SK-N-SH (cell line): Measurements from ENCODE around the gene BMP7. TPM values are rescaled to one million over a fixed set of nuclear protein-coding genes. Genes with fewer than 3 reads are reported as not detected.

Source experiments
- CTCF ChIA-PET: fragments of 300-600, 350-600 bp; formaldehyde crosslinking; extraction: SDS; loops from one replicate; lab custom pipeline; 2021; lab: Yijun Ruan, JAX
- POLR2A ChIA-PET: fragments of 350-600 bp; sonication (Branson Sonifier 250); formaldehyde crosslinking; extraction: SDS; loops from one replicate; lab custom pipeline; 2020; ENCODE audit warnings: antibody characterized with exemption, inconsistent platforms; lab: Yijun Ruan, JAX
- DNase-seq: peaks from one replicate; pipeline ENCODE4 v3.0.0; 2012
- H2AFZ ChIP-seq: fragments of 200-600 bp; sonication (generic); 2 replicates; pipeline ENCODE4 v1.8.1; 2016; ENCODE audit warnings: antibody characterized with exemption, mild to moderate bottlenecking, low read depth
- H3F3A ChIP-seq: fragments of 200-600 bp; sonication (generic); replicated peaks from 2 replicates; pipeline ENCODE3; 2016; ENCODE audit warnings: antibody characterized with exemption, mild to moderate bottlenecking; ENCODE audit not compliant: insufficient read depth
- H3K27ac ChIP-seq, 2 experiments: fragments of 200-500 bp in 1 of 2; fragments of 200-600 bp in 1 of 2; sonication (Bioruptor generic) in 1 of 2; sonication (generic), shearing (Covaris generic) in 1 of 2; 2 replicates each; pipeline versions ENCODE4 v1.5.1 to v1.6.1; 2014 to 2016; ENCODE audit warnings: low read depth in 2 of 2, inconsistent platforms in 1 of 2, low read length in 1 of 2, mild to moderate bottlenecking in 1 of 2, mixed read lengths in 1 of 2
- H3K27me3 ChIP-seq: fragments of 200-600 bp; sonication (generic), shearing (Covaris generic); 2 replicates; pipeline ENCODE4 v1.6.1; 2016; ENCODE audit warnings: mixed run types; ENCODE audit not compliant: insufficient read depth
- H3K36me3 ChIP-seq, 2 experiments: fragments of 200-500 bp in 1 of 2; fragments of 200-600 bp in 1 of 2; sonication (Bioruptor generic) in 1 of 2; sonication (generic) in 1 of 2; replicated peaks in 1 of 2; 2 replicates each; pipeline versions ENCODE3 to v1.5.1; 2014 to 2016; ENCODE audit warnings: low read length in 1 of 2, mild to moderate bottlenecking in 1 of 2; ENCODE audit not compliant: insufficient read depth in 2 of 2, control insufficient read depth in 1 of 2
- H3K4me1 ChIP-seq, 2 experiments: fragments of 200-500 bp in 1 of 2; fragments of 200-600 bp in 1 of 2; sonication (Bioruptor generic) in 1 of 2; sonication (generic), shearing (Covaris generic) in 1 of 2; 2 replicates each; pipeline versions ENCODE4 v1.5.1 to v1.6.1; 2014 to 2016; ENCODE audit warnings: low read depth in 1 of 2, low read length in 1 of 2, mixed run types in 1 of 2; ENCODE audit not compliant: insufficient read depth in 2 of 2, control insufficient read depth in 1 of 2
- H3K4me2 ChIP-seq: fragments of 200-600 bp; sonication (generic), shearing (Covaris generic); 2 replicates; pipeline ENCODE4 v1.6.1; 2017; ENCODE audit warnings: mixed run types
- H3K4me3 ChIP-seq, 2 experiments: fragments of 200-500 bp in 1 of 2; fragments of 200-600 bp in 1 of 2; sonication (Bioruptor generic) in 1 of 2; sonication (generic), shearing (Covaris generic) in 1 of 2; 2 replicates each; pipeline versions ENCODE4 v1.5.1 to v1.8.1; 2014 to 2016; ENCODE audit warnings: low read depth in 2 of 2, inconsistent platforms in 1 of 2, low read length in 1 of 2, mild to moderate bottlenecking in 1 of 2, mixed read lengths in 1 of 2, moderate library complexity in 1 of 2
- H3K79me2 ChIP-seq: fragments of 200-600 bp; sonication (generic); 2 replicates; pipeline ENCODE4 v1.8.1; 2017; ENCODE audit warnings: mild to moderate bottlenecking; ENCODE audit not compliant: insufficient read depth
- H3K9ac ChIP-seq: fragments of 200-600 bp; sonication (generic); 2 replicates; pipeline ENCODE4 v1.6.1; 2017; ENCODE audit warnings: mixed run types
- H3K9me2 ChIP-seq: fragments of 200-600 bp; sonication (generic); 2 replicates; pipeline ENCODE4 v1.6.1; 2017; ENCODE audit warnings: mixed run types
- H3K9me3 ChIP-seq: fragments of 200-600 bp; sonication (generic); 2 replicates; pipeline ENCODE4 v1.6.1; 2017; ENCODE audit warnings: mixed run types, mild to moderate bottlenecking, moderate library complexity
- H4K20me1 ChIP-seq: fragments of 200-600 bp; sonication (generic); 2 replicates; pipeline ENCODE4 v1.6.1; 2017; ENCODE audit warnings: mild to moderate bottlenecking, mixed run types; ENCODE audit not compliant: insufficient read depth
- FOXM1 ChIP-seq: IDR thresholded peaks from 2 replicates; pipeline ENCODE4 v1.4.0; 2012; ENCODE audit warnings: low read depth, mild to moderate bottlenecking
- GABPA ChIP-seq: IDR thresholded peaks from 2 replicates; pipeline ENCODE4 v1.4.0; 2012; ENCODE audit warnings: low read depth, mild to moderate bottlenecking
- JUND ChIP-seq: IDR thresholded peaks from 2 replicates; pipeline ENCODE4 v1.4.0; 2012
- MEF2A ChIP-seq: IDR thresholded peaks from 2 replicates; pipeline ENCODE4 v1.4.0; 2012; ENCODE audit warnings: low read depth, borderline replicate concordance
- POLR2AphosphoS5 ChIP-seq: IDR thresholded peaks from 2 replicates; pipeline ENCODE4 v1.6.1; 2012; ENCODE audit warnings: low read depth, low read length
- RAD21 ChIP-seq: IDR thresholded peaks from 2 replicates; pipeline ENCODE4 v1.6.1; 2012; ENCODE audit warnings: mild to moderate bottlenecking, low read length
- RCOR1 ChIP-seq: fragments of 150-350 bp; IDR thresholded peaks from 2 replicates; pipeline ENCODE4 v1.6.1; 2017; ENCODE audit warnings: antibody characterized with exemption, low read length
- SMC3 ChIP-seq: IDR thresholded peaks from 2 replicates; pipeline ENCODE4 v1.6.1; 2012; ENCODE audit warnings: low read depth, low read length, improper control_type of control experiment
- TEAD4 ChIP-seq: IDR thresholded peaks from 2 replicates; pipeline ENCODE4 v1.4.0; 2012; ENCODE audit warnings: mild to moderate bottlenecking, borderline replicate concordance; ENCODE audit not compliant: insufficient read depth
- YY1 ChIP-seq: IDR thresholded peaks from 2 replicates; pipeline ENCODE4 v1.4.0; 2012; ENCODE audit warnings: low read depth, mild to moderate bottlenecking
- WGBS: methylation state at CpG from one replicate; pipeline ENCODE4 v1.1.6; 2017; ENCODE audit warnings: low lambda C conversion rate; 5-methylcytosine and 5-hydroxymethylcytosine counted together
- polyA plus RNA-seq, 3 experiments: library from polyadenylated mRNA; depleted of rRNA; stranded (reverse); fragments of >200 nt; gene quantifications; 2 replicates each; pipeline ENCODE4 v1.2.3, GENCODE V29; 2012
- TF ChIP-seq, protein P1 (sequence below): IDR thresholded peaks from 2 replicates; pipeline ENCODE4; 2012

Gene BMP7
- polyA plus RNA-seq, 1 of the 3 experiments (the other 2 are of a cell fraction): not detected

DNA sequence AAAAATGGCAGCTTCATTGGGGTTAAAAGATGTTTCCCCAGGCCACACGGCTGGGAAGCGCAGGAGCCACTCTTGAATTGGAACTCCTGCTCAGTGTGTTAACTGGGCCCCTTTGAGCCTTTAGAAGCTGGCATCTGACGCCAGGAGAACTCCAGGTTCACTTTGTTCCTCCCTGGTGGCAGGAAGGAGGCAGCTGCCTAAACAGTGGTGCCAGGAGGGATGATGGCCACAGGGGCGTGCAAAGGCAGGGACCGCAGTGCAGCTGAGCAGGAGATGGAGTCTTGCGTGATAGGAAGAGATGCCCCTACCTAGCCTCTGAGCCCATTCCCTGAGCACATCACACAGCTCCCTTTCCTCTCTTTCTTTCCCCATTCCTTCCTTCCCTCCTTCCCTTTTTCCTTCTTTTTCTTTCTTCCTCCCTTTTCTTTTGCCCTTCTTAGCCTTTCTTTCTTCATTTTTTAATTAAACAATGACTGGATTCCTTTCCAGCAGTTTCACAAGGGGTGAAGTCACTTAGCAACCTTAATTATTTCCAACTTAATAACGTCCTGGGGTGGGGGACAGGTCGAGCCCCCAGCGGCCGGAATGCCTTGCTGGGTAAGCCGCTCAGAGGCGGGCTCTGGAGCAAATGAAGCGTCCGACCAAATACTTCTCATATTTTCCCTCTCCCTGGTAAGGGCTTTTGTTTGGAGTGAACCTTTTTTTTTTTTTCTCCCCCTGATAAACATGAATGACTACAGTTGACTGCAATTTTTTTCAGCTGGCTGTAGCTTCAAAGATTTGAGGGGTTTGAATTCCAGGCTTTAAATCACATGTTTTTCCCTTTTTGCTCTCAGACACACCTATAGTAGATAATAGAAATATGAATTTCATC, 20.8 kb upstream of the BMP7 start:
- Histone ChIP-seq H3K9me2 (no peaks in the 10 kb centered on the region), H2AFZ (no peak overlapping the region), H3K79me2 (no peaks in the 10 kb centered on the region), H3K9me3 (no peaks in the 10 kb centered on the region), H4K20me1 (no peaks in the 10 kb centered on the region), H3K4me2 (no peak overlapping the region), H3K27me3 (no peaks in the 10 kb centered on the region; the same call in 1 of the 2 replicates), H3F3A (no peaks in the 10 kb centered on the region), H3K9ac (no peak overlapping the region), H3K4me3 (no peak overlapping the region), H3K36me3 (no peaks in the 10 kb centered on the region), H3K4me1 (no peaks in the 10 kb centered on the region; a peak in 1 of 4 replicates), H3K27ac (no peak overlapping the region)
- POLR2A ChIA-PET: no interaction called here
- 59% methylated on average over 14 of the region's 14 CpGs for WGBS
- TF ChIP-seq SMC3 (no peak), TEAD4 (no peak), GABPA (no peak), RAD21 (no peak), FOXM1 (no peak)
- DNase-seq: no peak
- CTCF ChIA-PET: interaction anchor here (0.9 to 2.5 kb wide), 4 partner anchors 15 to 59 kb away, joined by 3 to 8 read pairs (median 4); no protein-coding TSS in a partner anchor

GRCh38 chr20:57283860-57284259, 17.4 kb upstream of the BMP7 start:
- POLR2A ChIA-PET: no interaction called here
- CTCF ChIA-PET: interaction anchor here (2.1 kb wide), 1 partner anchor 11 kb away, joined by 5 read pairs; no protein-coding TSS in a partner anchor
- H4K20me1 ChIP-seq: no peaks in the 10 kb centered on the region

More at GRCh38 chr20:57283860-57284259, 17.4 kb upstream of the BMP7 start:
- H3K9me2 ChIP-seq: no peaks in the 10 kb centered on the region
- H3K27ac ChIP-seq: no peak overlapping the region
- WGBS: 32% methylated on average over 7 of the region's 7 CpGs
- no peaks in the 10 kb centered on the region; the same call in 1 of the 2 replicates for H3K27me3 ChIP-seq
- no peak overlapping the region for H3K4me2 ChIP-seq
- H3K9ac ChIP-seq: no peak overlapping the region
- no peaks in the 10 kb centered on the region for H3K9me3 ChIP-seq
- H3K4me3 ChIP-seq: no peak overlapping the region
- DNase-seq: no peak
- H3K36me3 ChIP-seq: no peaks in the 10 kb centered on the region
- H3K79me2 ChIP-seq: no peaks in the 10 kb centered on the region
- no peaks in the 10 kb centered on the region for H3K4me1 ChIP-seq
- H3F3A ChIP-seq: no peaks in the 10 kb centered on the region
- H2AFZ ChIP-seq: no peak overlapping the region
- TF ChIP-seq POLR2AphosphoS5 (no peak), MEF2A (no peak), JUND (no peak), RCOR1 (no peak), YY1 (no peak)
- TF ChIP-seq, protein P1, sequence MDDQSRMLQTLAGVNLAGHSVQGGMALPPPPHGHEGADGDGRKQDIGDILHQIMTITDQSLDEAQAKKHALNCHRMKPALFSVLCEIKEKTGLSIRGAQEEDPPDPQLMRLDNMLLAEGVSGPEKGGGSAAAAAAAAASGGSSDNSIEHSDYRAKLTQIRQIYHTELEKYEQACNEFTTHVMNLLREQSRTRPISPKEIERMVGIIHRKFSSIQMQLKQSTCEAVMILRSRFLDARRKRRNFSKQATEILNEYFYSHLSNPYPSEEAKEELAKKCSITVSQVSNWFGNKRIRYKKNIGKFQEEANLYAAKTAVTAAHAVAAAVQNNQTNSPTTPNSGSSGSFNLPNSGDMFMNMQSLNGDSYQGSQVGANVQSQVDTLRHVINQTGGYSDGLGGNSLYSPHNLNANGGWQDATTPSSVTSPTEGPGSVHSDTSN: no peak
- TF ChIP-seq, all 33 proteins: peak for 0
